NCI-H2107 treated with DMSO at 0.1 percent for 48 hours (cell line): Measurements from ENCODE around the gene RAB8B.
A peak's percentile ranks its signal among the peaks of the same experiment; 100 is the strongest.
"Not testable (repeated sequence)": the region's sequence is repeated elsewhere in the genome, so short reads cannot be mapped to it uniquely, and the experiment has no call there.

Experiments used
- DNase-seq: peaks from one replicate; lab custom pipeline; 2025; ENCODE audit not compliant: unreplicated experiment; lab: John Stamatoyannopoulos, UW

The RAB8B gene

GRCh38 chr15:63233667-63234423 lies 44.4 kb downstream of the RAB8B start:
- no peak for DNase-seq

GRCh38 chr15:63234451-63234870 lies 45.1 kb downstream of the RAB8B start:
- DNase-seq, result no peak

- DNase-seq, result no peak
Observed at GRCh38 chr15:63236272-63236671, 46.9 kb downstream of the RAB8B start.

GRCh38 chr15:63237086-63237485 lies 47.7 kb downstream of the RAB8B start:
- DNase-seq, result not testable (repeated sequence)

- no peak for DNase-seq
Observed at GRCh38 chr15:63238171-63238570, 48.8 kb downstream of the RAB8B start.

GRCh38 chr15:63238796-63239195 lies 49.4 kb downstream of the RAB8B start:
- DNase-seq, result no peak

- no peak for DNase-seq
Observed at GRCh38 chr15:63240109-63240508, 50.7 kb downstream of the RAB8B start.

- no peak for DNase-seq
Observed at GRCh38 chr15:63241316-63241715, 51.9 kb downstream of the RAB8B start.

- no peak for DNase-seq
Observed at GRCh38 chr15:63243101-63243500, 53.7 kb downstream of the RAB8B start.

- DNase-seq, result no peak
Observed at GRCh38 chr15:63243776-63244175, 54.4 kb downstream of the RAB8B start.

- no peak for DNase-seq
Observed at GRCh38 chr15:63244399-63244798, 55.0 kb downstream of the RAB8B start.

GRCh38 chr15:63244976-63245645 lies 55.7 kb downstream of the RAB8B start:
- no peak for DNase-seq

GRCh38 chr15:63246691-63247469 lies 57.5 kb downstream of the RAB8B start:
- DNase-seq, result no peak

GRCh38 chr15:63250312-63250965 lies 61.0 kb downstream of the RAB8B start:
- no peak for DNase-seq

GRCh38 chr15:63251701-63252100 lies 62.3 kb downstream of the RAB8B start:
- no peak for DNase-seq

- no peak for DNase-seq
Observed at GRCh38 chr15:63252292-63252691, 62.9 kb downstream of the RAB8B start.

- no peak for DNase-seq
Observed at GRCh38 chr15:63254991-63255390, 65.6 kb downstream of the RAB8B start.

- DNase-seq, result no peak
Observed at GRCh38 chr15:63255489-63255990, 66.1 kb downstream of the RAB8B start.

- DNase-seq, result peak; percentile 16
Observed at GRCh38 chr15:63256433-63257274, 67.2 kb downstream of the RAB8B start.

- no peak for DNase-seq
Observed at GRCh38 chr15:63258658-63259057, 69.3 kb downstream of the RAB8B start.
